HPDE6-E6E7 (cell line): ENCODE measurements around the gene LETM1.

Source experiments
- DNase-seq: peaks from one replicate; pipeline ENCODE4 v3.0.0; 2011; ENCODE audit warnings: missing footprints; ENCODE audit errors: extremely low spot score

The LETM1 gene

GRCh38 chr4:1826531-1827350, 29.2 kb downstream of the LETM1 start:
- no peak for DNase-seq

DNA sequence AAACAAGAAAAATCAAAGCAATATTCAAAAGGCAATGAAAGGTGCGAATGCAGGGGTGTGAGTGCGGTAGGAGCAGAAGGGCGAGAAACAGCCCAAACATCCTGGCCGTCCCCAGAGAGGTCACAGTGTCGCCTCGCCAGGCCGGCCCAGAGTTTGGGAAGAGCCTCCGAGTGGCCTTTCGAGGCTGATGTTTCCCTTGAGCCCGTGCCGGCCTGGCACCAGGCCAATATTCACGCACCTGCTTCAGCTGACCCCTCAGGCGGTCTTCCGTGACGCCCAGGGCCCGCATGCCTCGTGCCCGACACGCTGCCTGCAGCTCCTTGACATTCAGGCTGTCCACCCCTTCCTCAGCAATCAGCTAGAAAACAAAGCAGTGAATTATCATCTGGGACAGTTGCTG, 30.6 kb downstream of the LETM1 start:
- DNase-seq, result no peak

GRCh38 chr4:1824746-1825145, 31.2 kb downstream of the LETM1 start:
- no peak for DNase-seq

GRCh38 chr4:1823545-1823932, 32.4 kb downstream of the LETM1 start:
- no peak for DNase-seq

GRCh38 chr4:1822568-1823544, 33.1 kb downstream of the LETM1 start:
- DNase-seq, result no peak

GRCh38 chr4:1821679-1822567, 34.0 kb downstream of the LETM1 start:
- no peak for DNase-seq

DNA sequence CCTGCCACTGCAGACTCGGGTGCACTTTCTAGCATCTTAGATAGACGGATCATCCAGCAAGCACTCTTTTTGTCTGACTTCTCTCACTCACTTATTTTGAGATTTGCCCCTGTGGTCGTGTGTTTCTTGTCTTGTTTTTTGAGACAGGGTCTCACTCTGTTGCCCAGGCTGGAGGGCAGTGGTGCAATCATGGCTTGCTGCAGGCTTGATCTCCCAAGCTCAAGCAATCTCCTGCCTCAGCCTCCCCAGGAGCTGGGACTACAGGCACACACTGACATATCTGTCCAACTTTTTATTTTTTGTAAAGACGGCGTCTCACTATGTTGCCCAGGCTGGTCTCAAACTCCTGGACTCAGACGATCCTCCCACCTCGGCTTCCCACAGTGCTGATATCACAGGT, 36.1 kb downstream of the LETM1 start:
- no peak for DNase-seq

GRCh38 chr4:1819284-1819683, 36.7 kb downstream of the LETM1 start:
- no peak for DNase-seq

GRCh38 chr4:1815997-1816860, 39.7 kb downstream of the LETM1 start:
- no peak for DNase-seq

DNA sequence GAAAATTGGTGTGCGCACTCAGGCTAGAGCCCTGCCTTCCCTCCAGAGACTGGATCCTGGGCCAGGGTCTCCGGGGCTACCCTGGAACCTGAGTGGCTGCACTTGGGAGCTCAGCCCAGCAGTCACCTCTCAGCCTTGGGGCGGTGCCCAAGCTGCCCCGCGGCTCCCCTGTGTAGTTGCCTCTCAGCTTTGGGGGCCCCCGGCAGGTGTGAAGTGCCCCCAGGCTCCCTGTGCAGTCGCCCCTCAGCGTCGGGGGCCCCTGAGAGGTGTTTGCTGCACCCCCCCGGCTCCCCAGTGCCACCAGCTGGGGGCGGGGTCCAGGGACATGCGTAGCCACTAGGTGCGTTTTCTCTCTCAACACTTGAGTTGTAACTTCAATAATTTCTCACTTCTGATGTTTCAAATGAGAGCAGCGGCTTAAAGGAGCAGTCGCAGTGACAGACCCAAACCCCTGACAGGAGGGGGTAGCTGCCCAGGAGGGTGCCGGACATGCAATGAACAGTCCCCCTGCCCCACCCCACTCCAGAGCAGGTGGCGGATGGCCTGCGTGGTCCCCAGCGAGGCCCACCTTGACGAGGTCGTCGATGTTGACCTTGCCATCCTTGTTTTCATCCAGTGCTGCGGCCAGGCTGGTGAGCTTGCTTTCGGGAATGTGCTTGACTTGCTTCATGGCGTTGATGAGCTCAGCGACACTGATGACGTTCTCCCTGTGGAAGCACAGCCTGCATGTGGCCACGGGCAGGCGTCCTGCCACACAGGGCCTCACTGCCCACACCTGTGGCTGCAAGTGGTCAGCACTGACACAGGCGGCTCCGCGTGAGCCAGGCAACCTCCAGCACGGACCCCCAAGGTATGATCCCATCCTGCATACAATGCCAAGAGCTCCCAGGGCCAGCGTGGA, 40.6 kb downstream of the LETM1 start:
- DNase-seq, result no peak

DNA sequence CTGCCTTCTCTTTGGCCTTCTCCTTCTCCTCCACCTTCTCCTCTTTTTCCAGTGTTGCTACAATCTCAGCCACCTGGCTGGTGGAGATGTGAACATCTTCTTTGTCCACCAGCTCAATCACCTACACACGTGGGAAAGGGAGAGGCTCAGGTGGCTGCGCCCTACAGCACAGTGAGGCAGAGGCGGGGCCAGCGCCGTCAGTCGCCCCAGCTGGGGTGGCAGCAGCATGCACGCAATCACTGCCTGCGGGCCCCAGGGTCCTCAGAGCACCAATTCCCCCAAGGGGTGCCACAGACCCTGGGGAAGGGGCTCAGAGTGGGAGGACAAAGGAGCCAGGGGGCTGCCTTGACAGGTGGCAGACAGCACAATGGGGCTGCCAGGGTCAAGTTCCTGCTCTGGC, 41.5 kb downstream of the LETM1 start:
- no peak for DNase-seq

DNA sequence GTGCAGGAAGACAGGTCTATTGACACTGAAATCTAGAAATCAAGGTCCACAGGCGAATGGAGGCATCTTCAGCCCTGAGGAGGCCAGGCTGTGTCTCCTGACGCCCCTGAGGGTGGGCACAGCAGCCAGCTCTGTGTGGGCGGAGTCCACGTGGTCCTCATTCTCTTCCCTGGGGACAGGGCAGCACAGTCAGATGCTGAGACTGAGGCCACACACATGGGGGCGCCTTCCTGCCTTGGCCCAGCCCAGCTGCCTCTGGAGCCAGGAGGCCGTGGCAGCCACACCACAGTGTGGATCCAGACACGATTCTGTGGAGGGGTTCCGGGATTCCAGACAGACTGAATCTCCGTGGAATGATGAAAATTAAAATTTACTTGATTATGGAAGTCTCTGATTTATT, 42.0 kb downstream of the LETM1 start:
- DNase-seq, result no peak

GRCh38 chr4:1813231-1813630, 42.7 kb downstream of the LETM1 start:
- no peak for DNase-seq

- no peak for DNase-seq
These were observed 43.2 kb downstream of the LETM1 start for GRCh38 chr4:1812720-1813119.

DNA sequence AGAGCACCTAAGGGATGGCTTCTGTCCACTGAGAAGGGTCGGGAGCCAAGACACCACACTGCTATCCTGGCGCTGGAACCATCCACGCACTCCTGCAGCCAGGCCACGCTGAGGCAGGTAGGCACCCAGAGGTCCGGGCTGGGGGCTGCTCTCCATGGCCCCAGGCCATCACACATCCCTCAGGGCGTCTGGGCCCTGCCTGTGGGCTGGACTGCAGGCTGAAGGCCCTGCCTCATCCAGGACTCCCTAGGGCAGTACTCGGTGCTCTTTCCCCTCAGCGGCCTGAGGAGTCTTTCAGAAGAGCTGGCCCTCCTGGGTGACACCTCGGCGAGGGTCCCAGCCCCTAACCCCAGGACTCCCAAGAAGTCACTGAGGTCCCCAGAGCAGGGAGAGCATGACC, 45.2 kb downstream of the LETM1 start:
- no peak for DNase-seq

GRCh38 chr4:1809754-1810502, 46.0 kb downstream of the LETM1 start:
- peak; percentile 80 for DNase-seq

- DNase-seq, result no peak
These were observed 46.9 kb downstream of the LETM1 start for GRCh38 chr4:1808851-1809753.

- DNase-seq, result no peak
These were observed 47.6 kb downstream of the LETM1 start for GRCh38 chr4:1808396-1808795.
